Coronary artery (tissue), 2 donors: ENCODE measurements around the gene PSAT1.

ENCODE experiments used
- DNase-seq: peaks from one replicate; pipeline ENCODE4 v3.0.0-alpha.2; 2017; ENCODE audit warnings: low spot score
- H3K27ac ChIP-seq, 2 donors: fragments of 200-600 bp; sonication (generic); one replicate each; pipeline ENCODE4 v1.5.1; 2016 to 2019
- H3K4me3 ChIP-seq: fragments of 200-600 bp; sonication (generic); 2 replicates; pipeline ENCODE4 v1.5.1; 2016; ENCODE audit warnings: mild to moderate bottlenecking, moderate library complexity
- TF ChIP-seq, protein P1 (sequence below): fragments of 200-600 bp; sonication (generic); IDR thresholded peaks from one replicate; pipeline ENCODE4 v1.5.1; 2019; ENCODE audit warnings: antibody characterized with exemption

Gene PSAT1

DNA sequence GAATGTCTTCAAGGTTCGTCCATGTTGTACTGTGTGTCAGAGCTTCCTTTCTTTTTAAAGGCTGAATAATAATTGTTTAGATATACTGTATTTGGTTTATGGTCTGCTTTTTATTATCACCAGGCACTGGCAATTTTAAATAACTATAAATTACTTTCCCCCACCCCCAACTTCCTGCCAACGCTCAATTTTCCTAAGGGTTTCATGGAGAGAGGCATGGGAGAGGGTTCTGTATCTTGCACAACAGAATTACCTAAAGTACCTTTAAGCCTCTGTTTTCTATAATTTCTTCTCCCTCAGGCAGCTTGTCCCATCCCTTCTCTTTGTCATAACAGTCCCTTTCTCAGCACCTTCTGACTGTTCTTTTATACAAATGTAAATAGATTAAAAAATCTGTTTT lies 10.4 kb downstream of the PSAT1 start:
- TF ChIP-seq, protein P1, sequence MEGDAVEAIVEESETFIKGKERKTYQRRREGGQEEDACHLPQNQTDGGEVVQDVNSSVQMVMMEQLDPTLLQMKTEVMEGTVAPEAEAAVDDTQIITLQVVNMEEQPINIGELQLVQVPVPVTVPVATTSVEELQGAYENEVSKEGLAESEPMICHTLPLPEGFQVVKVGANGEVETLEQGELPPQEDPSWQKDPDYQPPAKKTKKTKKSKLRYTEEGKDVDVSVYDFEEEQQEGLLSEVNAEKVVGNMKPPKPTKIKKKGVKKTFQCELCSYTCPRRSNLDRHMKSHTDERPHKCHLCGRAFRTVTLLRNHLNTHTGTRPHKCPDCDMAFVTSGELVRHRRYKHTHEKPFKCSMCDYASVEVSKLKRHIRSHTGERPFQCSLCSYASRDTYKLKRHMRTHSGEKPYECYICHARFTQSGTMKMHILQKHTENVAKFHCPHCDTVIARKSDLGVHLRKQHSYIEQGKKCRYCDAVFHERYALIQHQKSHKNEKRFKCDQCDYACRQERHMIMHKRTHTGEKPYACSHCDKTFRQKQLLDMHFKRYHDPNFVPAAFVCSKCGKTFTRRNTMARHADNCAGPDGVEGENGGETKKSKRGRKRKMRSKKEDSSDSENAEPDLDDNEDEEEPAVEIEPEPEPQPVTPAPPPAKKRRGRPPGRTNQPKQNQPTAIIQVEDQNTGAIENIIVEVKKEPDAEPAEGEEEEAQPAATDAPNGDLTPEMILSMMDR = no peak
- no peak overlapping the region for H3K27ac ChIP-seq
- H3K4me3 ChIP-seq = no peak overlapping the region
- no peak for DNase-seq

DNA sequence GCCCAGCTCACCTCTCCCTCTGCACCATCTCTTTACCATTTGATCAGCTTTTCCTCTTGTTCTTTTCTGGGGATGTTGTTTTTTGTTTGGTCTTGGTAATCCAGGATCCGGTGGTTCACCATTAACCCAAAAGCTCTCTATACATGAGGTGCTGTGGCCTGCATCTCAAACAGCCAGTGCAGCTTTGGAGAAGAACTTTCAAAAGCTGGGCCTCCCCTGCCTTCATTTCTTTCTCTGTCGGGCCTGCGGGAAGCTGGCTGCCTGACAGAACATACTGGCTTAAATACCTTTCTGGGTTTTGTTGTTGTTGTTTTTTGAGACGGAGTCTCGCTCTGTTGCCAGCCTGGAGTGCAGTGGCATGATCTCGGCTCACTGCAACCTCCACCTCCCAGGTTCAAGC lies 12.1 kb downstream of the PSAT1 start:
- DNase-seq = peak; percentile 17
- no peak overlapping the region for H3K27ac ChIP-seq
- TF ChIP-seq, protein P1 = no peak
- H3K4me3 ChIP-seq = no peak overlapping the region

DNA sequence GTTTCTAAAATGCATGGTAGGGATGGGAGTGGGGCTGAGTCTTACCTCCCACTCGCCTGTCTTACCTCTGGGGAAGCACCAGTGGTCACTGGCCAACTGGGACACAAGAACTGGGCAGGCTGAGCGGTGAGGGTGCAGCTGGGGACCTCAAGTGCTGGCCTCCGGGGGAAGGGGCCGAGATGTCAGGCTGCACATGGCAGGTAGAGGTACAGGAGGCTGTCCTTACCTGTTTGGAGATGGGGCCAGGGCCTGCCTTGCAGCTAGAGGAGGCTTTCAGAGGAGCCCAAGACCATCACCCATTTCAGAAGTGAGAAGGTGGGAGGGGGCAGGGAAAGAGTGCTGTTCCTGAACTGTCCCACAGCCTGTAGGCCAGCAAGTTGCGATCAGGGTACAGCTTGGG lies 14.2 kb downstream of the PSAT1 start:
- TF ChIP-seq, protein P1 = no peak
- Histone ChIP-seq H3K4me3 (no peak overlapping the region), H3K27ac (no peak overlapping the region)
- peak; percentile 57 for DNase-seq

DNA sequence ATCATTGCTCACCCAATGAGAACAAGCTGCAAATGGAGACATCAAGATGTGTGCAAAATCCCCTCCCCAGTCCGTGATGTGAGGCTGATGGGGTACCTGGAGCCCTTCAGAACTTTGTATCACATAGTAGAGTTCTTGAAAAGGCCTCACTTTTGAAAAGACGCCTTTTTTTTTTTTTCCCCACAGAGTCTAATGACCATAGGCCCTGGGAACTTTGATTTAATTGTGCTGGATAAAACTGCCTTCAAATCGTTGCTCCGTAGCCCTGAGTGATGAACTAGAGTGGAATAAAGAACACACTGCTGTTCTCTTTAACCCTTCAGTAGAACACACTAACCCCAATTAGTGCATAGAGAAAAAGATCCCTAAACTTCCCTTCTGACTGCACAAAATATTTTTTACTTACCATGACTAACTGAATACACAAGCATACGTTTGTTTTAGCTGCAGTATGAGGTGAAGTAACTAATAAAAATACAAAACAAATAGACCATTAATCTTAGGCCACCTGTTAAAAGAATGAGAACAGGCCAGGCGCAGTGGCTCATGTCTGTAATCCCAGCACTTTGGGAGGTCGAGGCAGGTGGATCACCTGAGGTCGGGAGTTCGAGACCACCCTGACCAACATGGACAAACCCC lies 15.1 kb downstream of the PSAT1 start:
- Histone ChIP-seq H3K27ac (no peak overlapping the region), H3K4me3 (no peak overlapping the region)
- TF ChIP-seq, protein P1 = no peak
- DNase-seq = no peak

DNA sequence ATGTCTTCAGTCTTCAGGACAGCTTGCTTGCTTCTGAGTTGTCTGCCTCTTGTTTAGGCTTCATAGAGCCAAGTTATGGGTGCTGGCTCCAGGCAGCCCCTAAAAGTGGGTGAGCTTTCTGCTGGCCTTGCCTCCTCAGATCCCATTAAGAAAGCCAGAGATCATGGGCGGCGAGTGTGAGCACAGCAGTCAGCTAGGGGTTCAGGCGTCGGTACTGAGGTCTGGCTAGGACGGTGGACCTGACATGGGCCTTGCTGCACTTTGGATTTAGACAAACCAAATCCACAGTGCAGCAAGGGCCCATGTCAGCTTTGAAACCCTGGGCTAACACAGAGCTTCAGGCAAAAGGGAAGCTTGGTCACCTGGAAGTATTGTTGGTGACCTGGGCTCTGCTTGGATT lies 17.6 kb downstream of the PSAT1 start:
- TF ChIP-seq, protein P1 = no peak
- H3K27ac ChIP-seq = no peak overlapping the region
- H3K4me3 ChIP-seq = no peak overlapping the region
- DNase-seq = peak; percentile 56

DNA sequence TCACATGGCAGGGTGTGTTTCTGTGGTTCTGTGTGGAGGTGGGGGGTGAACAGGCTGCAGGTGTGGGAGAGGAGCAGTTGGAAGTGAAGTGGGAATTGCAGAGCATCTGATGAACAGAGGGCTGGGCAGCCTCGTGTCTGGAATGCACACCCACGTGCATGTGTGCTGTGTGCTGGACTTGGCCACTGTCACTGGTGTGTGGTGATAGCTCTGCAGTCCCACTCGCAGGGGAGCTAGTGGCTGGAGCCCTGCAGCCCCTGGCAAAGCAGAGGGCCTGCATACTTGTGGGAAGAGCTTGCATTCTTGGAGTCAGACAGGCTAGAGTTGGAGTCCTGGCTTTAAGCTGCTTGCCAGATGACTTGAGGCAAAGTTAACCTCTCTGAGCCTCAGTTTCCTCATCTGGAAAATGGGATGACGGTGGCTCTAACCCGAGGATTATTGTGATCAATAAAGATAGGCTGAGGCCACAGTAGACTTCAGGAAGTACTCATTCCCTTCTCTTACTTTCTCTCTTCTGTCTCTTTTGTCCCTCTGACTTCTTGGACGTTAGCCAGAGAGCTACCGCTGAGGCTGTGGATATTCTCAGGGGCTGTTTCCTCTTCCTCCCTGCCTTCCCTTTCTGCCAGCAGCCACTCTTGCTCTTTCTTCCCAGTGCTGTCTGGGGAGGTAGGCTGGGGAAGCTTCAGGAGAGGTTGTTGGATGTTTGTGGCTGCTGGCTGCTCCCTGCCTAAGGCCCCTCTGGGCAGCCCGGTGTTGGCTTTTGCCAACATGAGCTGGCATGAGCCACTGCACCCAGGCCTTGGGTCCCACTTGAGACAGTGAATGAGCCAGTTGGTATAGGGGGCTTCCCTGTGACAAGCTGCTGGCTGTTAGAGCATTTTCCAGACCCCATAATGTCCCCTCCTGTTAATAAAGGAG lies 18.3 kb downstream of the PSAT1 start:
- Histone ChIP-seq H3K27ac (no peak overlapping the region), H3K4me3 (no peak overlapping the region)
- TF ChIP-seq, protein P1 = no peak
- DNase-seq = peak; percentile 65
